Measurements from ENCODE around the gene DGCR8. TPM values are rescaled to one million over a fixed set of nuclear protein-coding genes. Genes with fewer than 3 reads are reported as not detected.

DGCR8 gene
- total RNA-seq, 4 donors from 2014 or later: 34.3 to 182 (median 64.7) TPM

DNA sequence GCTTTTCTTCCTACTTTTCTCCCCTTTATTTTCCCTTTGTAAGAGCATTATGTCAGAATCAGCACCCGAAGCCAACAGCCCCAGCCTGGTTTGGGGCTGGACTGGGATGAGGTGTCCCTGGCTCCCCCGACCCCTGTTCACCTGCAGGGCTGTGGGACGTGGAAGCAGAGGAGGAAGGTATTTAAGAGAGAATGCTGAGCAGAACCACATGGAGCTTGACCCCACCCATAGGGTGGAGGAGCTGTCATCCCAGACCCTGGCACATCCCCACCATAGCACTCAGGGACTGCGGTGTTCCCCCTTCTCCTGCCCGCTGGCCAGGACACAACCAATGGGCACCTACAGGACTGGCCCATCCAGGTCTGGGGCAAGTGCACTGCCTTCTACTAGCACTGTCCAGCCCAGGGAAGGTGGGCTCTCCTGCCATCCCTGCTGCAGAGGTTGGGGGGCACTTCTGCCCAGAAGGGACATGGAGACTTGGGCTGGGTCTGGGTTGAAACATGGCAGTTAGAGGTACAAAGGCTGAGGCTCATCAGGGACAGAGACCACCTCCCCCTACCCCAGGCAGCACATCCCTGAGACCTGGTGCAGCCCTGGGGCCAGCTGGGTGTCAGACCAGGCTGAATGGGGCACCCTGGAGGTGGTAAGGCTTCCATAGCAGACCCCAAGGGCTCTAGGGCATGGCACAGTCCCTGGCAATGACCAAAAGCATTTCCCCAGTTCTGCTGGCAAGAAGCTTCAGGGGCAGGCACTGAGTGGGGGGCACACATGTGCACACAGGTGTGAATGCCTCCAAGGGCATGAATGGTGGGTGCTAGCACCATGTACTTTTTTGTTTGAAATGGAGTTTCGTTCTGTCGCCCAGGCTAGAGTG is 39.5 kb upstream of the DGCR8 start:
- Histone ChIP-seq H3K36me3 (peaks cover 0 to 11% (median 0%) of the 10 kb centered on the region in 4 donors), H3K27ac (no peak overlapping the region), H3K4me1 (no peaks in the 10 kb centered on the region), H3K27me3 (no peaks in the 10 kb centered on the region), H3K9me3 (no peaks in the 10 kb centered on the region), H3K4me3 (no peak overlapping the region)
- intact Hi-C loops (cut with DNase I; ENCODE audit: low total_unique reads): no loop called here
- DNase-seq: no peak
- no peak for TF ChIP-seq POLR2A (IDR thresholded peaks at IDR 0.05)
- TF ChIP-seq, protein P1, sequence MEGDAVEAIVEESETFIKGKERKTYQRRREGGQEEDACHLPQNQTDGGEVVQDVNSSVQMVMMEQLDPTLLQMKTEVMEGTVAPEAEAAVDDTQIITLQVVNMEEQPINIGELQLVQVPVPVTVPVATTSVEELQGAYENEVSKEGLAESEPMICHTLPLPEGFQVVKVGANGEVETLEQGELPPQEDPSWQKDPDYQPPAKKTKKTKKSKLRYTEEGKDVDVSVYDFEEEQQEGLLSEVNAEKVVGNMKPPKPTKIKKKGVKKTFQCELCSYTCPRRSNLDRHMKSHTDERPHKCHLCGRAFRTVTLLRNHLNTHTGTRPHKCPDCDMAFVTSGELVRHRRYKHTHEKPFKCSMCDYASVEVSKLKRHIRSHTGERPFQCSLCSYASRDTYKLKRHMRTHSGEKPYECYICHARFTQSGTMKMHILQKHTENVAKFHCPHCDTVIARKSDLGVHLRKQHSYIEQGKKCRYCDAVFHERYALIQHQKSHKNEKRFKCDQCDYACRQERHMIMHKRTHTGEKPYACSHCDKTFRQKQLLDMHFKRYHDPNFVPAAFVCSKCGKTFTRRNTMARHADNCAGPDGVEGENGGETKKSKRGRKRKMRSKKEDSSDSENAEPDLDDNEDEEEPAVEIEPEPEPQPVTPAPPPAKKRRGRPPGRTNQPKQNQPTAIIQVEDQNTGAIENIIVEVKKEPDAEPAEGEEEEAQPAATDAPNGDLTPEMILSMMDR (IDR thresholded peaks at IDR 0.05): no peak
- no peak for TF ChIP-seq EP300 (IDR thresholded peaks at IDR 0.05; ENCODE audit: low read depth)
- no peak for TF ChIP-seq POLR2AphosphoS5 (IDR thresholded peaks at IDR 0.05)
- in situ Hi-C loops (cut with MboI; ENCODE audit: low pct_ligation_motif_present in 1 of 4, low pct_unique_long_range_greater_than_20kb in 1 of 4, low sequenced_read_pairs in 3 of 4): no loop called here
- 88% methylated on average over 7 of the region's 7 CpGs; no CpG with 5 or more reads in 1 of the 2 donors for WGBS, 2 donors (ENCODE audit: low coverage in 1 of 2)

DNA sequence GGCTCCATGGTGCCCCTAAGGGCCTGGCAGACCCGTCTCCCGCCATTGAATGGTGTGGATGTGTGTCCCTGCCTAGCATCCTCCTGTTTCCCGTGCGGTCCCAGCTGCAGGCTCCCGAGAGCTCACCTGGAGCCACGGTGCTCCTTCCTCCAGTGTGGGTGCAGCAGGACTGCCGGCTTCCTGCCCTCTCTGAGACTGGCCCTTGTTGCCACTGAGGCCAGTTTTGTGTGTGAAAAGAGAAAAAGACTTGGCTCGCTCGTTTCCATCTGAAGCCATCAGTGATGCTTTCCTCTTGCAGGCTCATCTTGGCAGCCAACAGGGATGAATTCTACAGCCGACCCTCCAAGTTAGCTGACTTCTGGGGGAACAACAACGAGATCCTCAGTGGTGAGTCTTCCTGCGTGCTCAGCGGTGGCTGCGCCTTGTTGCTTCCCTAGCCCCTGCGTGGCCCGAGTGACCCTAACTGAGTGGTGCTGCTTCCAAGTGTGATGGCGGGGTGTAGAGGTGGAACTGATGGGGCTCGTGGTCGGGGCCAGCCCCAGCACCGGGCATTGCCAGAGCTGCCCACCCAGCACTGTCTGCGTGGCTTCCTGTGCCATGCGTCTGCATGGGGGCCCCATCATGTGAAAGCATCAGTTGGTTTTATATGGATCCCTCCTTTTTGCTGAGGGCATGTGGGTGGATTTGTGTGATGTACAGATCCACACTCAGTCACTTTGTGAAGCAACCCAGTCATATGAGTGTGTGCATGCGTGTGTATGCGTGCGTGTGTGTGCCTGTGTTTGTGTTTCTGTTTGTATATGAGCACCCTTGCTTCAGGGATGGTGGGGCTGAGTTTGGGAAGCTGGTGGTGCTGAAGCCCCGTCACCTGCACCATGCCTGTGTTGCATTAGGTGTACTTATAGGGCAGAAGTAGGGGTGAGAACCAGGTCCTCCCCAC is 36.7 kb upstream of the DGCR8 start:
- Histone ChIP-seq H3K4me1 (no peaks in the 10 kb centered on the region), H3K27me3 (no peaks in the 10 kb centered on the region), H3K9me3 (no peaks in the 10 kb centered on the region), H3K36me3 (peaks cover 0 to 24% (median 0%) of the 10 kb centered on the region in 4 donors), H3K4me3 (no peak overlapping the region), H3K27ac (no peak overlapping the region)
- WGBS, 2 donors (ENCODE audit: low coverage in 1 of 2): 90 to 100% methylated on average over 3 to 21 of the region's 26 CpGs
- in situ Hi-C loops (cut with MboI; ENCODE audit: low pct_ligation_motif_present in 1 of 4, low pct_unique_long_range_greater_than_20kb in 1 of 4, low sequenced_read_pairs in 3 of 4) (no loop called here), intact Hi-C loops (cut with DNase I; ENCODE audit: low total_unique reads) (no loop called here)
- DNase-seq: no peak
- TF ChIP-seq, protein P1 (IDR thresholded peaks at IDR 0.05): no peak
- no peak for TF ChIP-seq EP300 (IDR thresholded peaks at IDR 0.05; ENCODE audit: low read depth)
- no peak for TF ChIP-seq POLR2AphosphoS5 (IDR thresholded peaks at IDR 0.05)
- no peak for TF ChIP-seq POLR2A (IDR thresholded peaks at IDR 0.05)

DNA sequence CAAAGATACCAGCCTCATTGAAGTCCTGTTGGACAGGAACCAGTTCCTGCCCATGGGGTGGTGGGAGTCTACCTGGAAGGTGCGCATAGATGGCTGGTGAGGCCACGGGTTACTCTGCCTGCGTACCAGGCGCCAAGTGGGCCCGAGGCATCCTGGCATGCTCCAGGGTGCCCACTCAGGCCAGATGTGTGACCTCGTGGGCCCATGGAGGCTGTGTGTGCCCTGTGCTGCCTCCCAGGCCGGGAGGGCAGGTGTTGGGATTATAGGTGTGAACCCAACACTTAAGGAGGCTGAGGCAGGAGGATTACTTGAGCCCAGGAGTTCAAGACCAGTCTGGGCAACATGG is 36.1 kb upstream of the DGCR8 start:
- intact Hi-C loops (cut with DNase I; ENCODE audit: low total_unique reads): no loop called here
- Histone ChIP-seq H3K4me1 (no peaks in the 10 kb centered on the region), H3K27ac (no peak overlapping the region), H3K9me3 (no peaks in the 10 kb centered on the region), H3K4me3 (no peak overlapping the region), H3K36me3 (peaks cover 0 to 28% (median 0%) of the 10 kb centered on the region in 4 donors), H3K27me3 (no peaks in the 10 kb centered on the region)
- TF ChIP-seq, protein P1 (IDR thresholded peaks at IDR 0.05): no peak
- TF ChIP-seq EP300 (IDR thresholded peaks at IDR 0.05; ENCODE audit: low read depth): no peak
- TF ChIP-seq POLR2AphosphoS5 (IDR thresholded peaks at IDR 0.05): no peak
- no peak for TF ChIP-seq POLR2A (IDR thresholded peaks at IDR 0.05)
- in situ Hi-C loops (cut with MboI; ENCODE audit: low pct_ligation_motif_present in 1 of 4, low pct_unique_long_range_greater_than_20kb in 1 of 4, low sequenced_read_pairs in 3 of 4): no loop called here
- WGBS, 2 donors (ENCODE audit: low coverage in 1 of 2): 98% methylated on average over 7 of the region's 7 CpGs; no CpG with 5 or more reads in 1 of the 2 donors
- DNase-seq: no peak
